NCI-H2227 treated with DMSO at 0.1 percent for 48 hours (cell line): Measurements from ENCODE around the gene LHX5.
A peak's percentile ranks its signal among the peaks of the same experiment; 100 is the strongest.

Experiments
- DNase-seq: peaks from one replicate; lab custom pipeline; 2025; lab: John Stamatoyannopoulos, UW

Gene LHX5

DNA sequence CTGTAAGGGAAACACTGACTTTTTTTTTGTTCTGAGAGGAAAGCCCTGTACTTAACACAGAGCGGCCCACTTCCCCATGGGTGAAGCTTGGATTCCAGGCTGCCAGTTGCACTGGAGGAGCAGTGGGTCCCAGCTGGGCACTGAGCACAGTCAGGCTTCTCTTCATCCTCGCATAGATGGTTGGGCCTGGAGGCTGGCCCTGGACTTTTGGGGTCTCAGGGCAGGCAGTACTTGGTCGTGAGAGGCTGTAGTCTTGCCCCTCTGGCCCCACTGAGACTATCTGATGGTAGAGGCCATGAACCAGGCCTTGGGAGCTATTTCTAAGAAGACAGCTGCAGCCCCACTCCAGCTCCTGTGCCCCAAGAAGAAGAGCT lies 6.2 kb upstream of the LHX5 start:
- DNase-seq: no peak

DNA sequence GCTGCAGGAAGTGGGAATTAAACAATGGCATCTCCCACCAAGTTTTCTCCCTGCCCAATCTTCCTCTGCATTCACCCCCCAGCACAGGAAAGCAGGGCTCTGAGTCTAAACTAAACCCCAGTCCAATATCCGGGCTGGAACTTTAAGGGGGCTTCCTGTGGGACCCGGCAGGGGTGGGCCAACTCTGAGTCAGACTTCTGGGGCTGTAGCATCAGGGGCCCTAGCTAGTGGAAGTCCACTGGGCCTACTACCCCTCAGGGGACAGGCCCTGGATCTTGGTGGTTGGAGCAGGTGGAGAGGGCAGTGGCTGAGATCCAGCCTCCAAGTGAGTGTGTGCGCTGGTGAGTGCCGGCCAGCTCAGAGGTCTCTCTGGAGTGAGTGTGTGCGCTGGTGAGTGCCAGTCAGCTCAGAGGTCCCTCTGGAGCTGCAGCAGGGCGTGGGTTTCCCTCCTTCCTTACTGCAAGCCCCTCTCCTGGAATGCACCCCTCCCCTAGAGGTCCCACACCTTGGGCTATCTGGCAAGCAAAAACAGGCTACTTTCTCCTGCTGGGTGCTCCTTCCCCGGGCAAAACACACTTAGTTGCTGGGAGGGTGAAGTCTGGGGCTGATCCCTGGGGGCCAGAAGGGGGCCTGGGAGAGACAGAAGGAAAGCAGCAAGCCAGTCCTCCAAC lies 5.6 kb upstream of the LHX5 start:
- DNase-seq: no peak

DNA sequence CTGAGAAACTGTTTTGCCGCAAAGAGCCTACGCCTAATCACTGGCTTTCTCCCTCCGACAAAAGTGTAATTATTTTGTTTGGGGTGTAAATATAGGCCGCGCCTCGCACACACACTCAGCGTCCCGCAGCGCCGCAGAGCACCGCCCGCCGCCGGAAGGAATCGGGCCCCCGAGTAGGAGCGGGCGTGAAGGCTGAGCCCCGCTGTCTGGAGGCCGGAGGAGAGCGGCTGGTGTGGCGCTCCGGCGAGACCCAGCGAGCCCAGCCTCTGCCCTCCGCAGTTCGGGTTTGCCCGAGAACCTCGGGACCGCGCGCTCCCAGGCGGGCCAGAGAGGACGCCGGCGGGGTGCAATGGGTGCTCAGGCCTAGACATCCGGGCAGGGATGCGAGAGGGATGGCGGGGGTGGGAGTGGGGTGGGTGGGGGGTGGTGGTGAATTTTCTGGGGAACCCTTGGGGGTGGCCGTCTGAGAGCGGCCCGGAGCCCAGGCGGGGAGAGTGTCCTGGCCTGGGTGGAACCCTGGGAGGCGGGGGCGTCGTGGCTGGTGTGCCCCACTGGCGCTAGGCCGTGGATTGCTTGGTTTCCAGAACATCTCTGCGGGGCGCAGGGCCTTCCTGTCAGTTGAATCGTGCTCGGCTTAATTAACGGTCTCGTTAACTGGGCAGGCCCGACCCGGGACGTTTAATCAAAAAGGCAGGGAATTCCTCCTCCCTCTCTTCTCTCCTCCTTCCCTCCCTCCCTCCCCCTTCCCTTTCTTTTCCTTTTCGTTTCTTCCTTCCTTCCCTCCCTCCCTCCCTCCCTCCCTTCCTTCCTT lies 4.7 kb upstream of the LHX5 start:
- peak; percentile 16 for DNase-seq

DNA sequence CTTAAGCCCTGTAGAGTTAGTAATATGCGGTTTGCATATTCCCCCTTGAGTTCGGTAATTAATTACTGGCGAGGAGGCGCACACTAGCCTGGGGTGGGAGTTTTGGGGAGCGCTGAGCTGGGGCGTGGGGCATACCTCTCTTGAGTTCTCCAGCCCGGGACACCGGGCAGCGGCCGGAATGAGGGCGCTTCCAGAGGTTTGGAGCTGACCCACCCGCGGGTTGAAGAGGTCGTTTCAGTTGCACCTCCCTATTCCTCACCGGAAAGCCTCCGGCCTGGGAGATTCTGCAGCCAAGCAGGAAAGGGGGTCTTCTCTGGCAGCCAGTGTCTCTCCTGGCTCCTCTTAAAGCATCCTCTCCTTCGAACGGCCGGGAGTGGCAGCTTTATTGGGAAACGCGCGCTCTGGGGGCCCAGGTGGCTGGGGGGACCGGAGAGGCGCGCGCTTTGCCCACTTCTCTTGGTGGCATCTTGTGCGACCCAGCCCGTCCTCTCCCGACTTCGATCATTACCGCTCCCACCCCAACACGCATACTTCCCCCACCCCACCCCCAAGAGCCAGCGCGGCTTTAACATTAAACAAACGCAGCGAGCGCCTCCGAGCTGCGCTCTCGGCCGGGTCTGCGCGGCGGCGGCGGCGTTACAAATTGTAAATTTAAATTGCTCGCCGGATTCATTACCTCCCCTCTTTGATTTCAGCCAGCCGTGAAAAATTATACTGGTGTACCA lies 3.9 kb upstream of the LHX5 start:
- DNase-seq: no peak

DNA sequence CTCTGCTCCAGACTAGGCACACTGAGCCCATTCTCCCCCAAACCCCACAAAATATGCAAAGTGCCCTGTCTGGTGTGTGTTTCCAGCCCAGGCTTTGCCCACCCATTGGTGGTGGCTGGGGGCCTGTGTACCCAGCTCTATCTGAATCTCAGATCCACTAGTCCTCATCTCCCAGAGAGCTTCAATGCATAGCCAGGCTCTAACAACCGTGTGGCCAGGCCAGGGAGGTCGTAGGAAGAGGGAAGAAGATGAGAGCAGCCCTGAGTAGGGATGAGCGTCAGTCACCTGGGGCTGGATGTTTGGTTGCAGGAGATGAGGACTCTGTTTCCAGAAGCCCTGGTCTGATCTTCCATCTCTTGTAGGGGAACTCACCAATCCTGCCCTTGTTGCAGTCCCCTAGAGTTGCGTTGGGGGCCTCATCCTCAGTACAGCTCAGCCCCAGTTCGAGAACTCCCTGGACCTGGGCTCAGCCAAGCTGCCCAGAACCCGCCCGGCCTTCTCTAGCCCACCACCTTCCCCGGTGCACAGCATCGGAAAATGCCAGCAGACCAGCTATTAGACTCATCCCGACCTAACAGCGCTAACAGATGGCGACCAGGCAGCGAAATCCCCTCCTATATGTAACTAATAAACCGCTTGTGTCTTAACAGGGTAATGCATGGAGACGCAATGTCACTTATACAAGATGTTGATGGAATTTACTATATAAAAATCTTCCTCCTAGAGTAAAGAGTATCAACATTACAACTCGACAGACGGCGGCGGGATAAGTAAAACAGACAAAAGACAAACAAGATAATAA lies 3.2 kb upstream of the LHX5 start:
- DNase-seq: no peak

DNA sequence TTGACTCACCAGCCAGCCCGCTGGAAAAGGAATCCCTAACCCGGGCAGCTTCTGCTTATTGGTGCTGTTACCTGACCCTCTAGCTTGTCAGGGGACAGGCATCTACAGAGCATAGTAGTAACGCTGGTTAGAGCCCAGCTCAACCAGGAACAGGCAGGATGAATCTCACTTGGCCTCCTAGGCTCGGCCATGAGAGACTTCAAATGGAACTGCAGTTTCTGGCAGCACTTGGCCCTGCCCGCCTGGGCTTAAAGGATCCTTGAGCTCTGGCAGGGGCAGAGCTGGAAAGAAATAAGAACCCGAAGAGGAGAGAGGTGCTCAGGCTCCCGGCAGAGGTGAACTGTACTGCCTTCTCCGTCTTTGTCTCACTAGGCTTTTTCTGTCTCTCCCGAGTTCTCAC lies 2.3 kb upstream of the LHX5 start:
- no peak for DNase-seq

DNA sequence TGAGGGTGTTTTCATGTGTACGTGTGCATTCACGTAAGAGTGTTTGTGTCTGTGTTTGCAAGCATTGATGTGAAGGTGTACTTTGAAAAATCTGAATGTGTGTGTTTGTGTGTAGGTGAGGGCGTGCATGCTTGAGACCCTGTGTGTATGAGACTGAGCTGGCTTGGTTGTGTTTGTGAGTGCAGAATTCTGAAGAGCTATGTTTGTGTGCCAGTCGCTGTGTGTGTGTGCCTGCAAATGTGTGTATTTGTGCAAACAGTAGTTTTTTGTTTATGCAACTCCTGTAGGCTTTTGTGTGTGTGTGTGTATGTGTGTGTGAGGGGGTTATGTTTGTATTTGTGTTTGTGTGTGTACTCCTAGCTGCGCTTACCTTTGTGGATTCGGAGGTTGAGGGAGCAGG lies 1.7 kb upstream of the LHX5 start:
- DNase-seq: no peak

DNA sequence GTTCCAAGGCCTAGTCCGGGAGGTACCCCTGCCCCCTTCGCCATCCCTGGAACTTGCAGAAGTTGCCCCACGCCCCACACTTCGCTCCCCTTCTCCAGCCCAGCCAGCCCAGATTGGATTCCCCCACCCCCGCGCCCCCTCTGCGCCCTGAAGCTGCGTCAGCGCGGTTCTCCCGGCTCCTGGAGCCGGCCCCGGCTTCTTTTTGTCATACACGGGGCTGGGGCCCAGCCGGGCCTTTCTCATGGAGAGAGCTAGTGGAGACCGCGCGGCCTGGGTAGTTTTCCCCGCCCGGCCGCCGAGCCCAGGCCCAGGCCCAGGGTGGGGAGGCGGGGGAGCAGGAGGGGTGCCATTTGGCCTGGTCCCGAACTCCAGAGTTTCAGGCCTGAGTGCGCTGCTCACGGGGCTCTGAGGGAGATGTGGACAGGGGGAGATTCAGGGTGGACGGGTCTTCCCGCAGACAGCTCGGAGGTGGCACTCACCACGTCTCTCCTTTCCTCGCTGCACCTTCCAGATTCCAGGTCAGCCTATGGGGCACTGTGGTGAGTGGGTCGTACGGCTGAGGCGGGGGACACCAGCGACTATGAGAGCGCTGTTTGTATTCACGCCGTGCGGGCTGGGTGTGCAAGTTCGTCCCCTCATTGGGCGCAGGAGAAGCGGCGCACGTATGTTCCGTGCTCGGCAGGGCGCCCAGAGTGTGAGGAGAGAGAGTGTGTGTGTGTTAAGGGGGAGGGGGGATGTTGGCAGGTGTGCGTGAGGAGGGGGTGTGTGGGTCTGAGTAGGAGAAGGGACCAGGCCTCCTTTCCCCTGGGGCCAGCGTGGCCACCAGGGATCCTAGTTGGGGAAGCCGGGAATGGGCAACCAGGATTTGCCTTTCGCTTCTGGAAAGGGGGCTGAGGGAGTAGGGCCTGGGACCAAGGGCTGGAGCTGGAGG lies 785 bp upstream of the LHX5 start:
- DNase-seq: no peak

DNA sequence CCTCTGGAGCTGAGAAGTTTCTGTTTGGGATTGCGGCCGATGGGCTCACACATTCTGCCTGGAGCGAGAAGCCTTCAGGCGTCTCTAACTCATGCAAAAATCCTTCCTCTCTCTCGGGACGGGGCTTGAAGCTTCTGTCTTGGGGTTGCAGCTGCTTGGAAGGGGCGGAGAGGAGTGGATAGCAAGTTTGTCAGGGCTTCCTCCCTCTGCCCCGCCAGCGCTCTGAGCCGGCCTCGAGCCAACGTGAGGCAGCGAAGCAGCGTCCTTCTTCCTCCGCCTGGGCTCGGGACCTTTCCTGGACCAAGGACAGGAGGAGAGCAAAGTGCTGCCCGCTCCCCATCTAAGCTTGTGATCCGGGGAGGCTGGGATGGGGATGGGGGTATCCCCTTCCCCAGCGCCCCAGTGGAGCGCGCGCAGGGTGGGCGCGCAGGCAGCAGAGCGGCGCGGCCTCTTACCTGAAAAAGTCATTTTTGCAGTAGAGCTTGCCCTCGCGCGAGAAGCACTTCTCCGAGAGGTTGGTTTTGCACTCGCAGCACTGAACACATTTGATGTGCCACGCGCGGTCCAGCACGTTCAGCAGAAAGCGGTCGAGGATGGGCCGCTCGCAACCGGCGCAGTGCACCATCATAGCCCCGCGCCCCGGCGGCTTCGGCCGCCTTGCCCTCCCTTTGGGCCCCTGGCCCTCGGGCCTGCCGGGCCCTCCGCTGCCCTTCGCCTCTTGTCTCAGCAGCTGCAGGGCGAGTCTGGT lies 626 bp downstream of the LHX5 start:
- DNase-seq: no peak

DNA sequence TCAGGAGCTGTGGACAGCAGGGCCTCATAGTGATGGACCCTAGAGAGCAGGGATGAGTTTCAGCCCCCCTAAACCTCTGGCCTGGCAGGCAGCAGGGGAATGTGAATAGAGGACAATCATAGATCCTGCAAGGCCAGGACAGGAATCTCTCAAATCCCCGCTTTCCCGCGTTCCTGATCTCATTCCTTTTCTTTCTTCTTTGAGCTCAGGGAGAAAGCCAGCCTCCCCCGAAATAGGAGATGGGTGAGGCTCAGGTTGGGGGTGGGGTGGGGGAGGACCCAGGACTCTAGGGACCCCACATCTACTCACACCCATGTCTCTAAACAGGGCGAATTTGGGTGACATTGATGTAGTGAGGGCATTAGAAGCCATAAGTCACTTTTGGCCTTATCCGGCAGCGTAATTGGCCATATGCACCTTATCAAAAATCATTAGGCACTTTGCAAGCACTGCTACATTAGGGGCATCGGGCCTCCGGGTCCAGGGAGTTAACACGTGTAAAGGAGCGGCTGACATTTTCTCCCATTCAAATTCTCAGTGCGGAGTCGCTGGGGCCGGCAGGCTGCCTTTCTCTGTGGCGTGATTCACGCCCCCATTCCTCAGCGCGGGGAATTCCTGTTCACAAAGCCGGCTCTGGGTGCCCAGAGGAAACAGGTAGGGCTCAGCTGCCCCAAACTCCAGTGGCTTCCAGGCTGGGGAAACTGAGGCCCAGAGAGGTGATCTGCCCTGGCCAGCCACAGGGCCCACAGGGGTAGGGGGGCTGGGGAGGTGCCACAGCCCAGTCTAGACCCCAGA lies 1.5 kb downstream of the LHX5 start:
- DNase-seq: no peak

DNA sequence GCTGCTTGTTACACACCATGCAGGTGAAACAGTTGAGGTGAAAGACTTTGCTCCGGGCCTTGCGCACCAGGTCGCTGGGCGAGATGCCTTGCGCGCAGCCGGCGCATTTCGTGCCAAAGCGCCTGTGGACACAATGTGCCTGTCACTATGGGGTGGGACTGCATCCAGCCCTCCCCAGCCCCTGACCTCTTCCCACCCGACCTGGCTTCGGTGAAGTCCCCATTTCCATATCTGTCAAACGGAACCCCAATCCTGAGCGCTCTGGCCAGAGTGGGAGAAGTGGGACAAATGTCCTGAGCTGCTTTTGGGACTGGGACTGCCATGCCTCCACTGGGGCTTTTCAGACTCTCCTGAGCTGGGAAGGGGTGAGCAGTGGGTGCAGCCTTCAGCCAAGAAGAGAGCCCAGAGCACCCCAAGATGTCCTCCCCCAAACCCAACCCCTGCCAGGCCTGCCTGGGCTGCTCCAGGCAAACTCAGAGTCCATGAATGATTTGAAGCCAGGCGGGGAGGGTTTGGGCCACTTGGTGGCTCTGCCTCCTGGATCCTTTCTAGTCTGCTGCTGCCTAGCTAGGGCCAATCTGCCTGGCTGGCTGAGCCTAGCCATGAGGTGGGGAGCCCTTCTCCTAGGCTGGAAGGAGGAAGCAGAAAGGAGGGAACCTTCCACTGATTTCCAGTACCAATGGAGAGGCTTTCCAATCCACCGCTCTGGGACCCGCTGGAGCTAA lies 2.3 kb downstream of the LHX5 start:
- no peak for DNase-seq

DNA sequence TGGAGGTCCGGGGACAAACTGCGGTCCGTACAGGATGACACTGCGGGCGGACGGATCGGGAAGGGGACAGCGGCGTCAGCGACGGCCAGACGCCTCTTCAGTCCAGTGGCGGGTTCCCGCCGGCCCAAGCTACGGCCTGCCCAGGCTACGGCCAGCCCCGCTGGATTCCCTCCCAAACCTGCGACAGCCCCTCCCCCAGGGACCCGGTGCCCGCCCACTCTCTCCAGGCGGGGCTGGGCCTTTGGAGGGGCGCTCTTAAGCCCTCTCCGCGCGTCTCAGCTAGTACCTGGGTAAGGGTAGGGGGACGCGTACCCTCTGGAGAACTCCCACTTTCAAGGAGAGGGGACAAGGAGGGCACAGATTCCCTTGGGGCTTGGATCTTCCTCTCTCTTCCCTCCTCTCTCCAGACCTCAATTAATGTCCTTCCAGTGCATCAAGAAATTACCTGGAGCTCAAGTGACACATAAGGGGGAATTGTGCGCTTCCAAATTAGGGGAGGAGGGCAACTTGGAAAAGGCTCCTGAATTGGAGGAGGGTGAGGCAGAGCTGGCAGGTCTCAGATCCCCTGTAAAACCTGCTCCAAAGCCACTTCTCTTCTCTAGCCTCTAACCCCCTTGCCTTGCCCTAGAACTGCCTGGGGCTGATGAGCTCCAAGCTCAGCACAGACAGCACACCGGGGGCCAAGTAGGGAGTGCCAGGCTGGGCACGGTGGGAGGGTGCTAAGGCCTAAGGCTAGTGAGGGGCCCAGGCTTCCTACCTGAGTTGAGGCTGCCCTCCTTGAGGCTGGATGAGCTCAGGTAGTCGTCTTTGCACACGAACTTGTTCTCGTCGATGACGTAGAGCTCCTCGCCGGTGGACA lies 3.1 kb downstream of the LHX5 start:
- no peak for DNase-seq

DNA sequence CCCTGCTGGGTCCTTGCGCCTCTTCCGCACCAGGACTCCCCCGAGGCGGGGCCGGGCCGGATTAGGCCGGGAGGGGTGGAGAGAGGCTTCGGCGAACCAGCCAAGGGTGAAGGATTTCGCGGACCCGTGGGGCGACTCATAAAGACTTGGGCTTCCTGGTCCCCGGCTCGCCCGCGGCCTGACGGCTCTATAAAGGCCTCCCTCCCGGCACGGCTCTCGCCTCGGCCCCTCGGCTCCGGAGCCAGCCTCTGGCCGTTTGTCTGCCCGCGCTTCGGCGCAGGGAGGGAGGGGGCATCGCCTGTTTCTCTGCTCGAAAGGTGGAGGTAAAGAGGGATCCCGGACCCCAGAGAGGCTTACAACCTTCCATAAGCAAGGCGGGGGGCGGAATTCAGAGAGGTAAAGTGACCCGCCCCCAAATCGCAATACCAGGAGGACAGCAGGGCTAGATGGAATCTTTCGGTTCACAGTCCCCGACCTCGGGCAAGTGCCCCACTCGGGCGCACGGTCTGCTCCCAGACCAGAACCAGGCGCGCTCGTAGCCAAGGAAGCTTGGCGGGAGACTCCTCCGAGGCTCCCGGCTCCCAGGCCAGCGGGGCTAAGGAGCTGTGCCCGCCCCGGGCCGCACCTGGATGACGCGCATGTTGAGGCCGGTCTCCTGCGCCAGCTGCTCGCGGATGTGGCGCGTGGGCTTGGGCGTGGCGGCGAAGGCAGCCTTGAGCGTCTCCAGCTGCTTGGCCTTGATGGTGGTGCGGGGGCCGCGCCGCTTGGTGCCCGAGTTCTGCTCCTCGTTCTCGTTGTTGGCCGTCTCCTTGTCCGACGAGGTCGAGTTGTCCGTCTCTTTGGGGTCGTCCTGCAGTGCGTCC lies 3.9 kb downstream of the LHX5 start:
- DNase-seq: no peak

DNA sequence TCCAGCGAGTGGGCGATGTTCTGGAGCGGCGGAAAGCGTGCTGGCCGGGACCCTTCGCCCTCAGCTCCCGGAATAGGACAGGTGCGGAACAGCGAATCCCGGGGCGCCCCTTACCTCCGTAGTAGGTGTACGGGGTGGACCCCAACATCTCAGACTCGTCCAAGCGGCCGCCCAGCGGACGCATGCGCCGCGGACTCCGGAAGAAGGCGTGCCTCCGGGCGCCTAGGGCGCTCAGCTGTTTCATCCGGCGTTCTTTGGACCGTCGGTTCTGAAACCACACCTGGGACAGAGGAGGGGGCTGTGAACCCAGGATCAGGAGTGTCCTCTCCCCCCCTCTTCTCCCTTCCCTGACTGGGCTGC lies 4.5 kb downstream of the LHX5 start:
- no peak for DNase-seq

DNA sequence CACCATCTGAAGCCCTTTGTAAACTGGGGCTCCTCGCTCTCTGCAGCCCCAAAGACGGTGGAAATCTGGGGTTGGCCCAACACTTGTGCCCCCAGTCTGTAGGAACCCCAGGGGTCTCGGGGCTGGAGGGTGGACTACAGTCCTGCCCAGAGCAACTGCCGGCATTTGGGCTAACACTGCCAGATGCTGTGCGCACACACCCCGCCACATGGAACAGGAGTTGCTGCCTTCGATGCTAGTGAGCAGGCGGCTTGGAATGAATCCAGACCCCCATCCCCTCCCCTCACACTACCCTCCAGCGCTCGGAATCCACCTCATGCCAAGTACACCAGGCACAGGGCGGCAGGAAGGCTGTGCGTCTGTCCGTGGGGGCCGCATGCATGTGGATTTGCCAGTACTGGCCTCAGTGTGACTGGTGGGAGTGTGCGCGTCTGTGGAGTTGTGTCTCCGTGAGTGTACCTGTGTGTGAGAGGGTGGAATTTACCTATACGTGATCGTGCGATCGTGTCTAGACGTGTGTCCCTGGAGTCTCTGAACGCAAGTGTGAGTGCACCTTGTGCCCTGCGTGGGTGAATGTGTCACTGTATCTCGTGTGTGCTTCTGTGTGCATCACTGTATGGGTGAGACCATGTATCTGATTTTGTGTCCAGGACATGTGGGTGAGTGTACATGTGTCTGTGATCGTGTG lies 5.1 kb downstream of the LHX5 start:
- DNase-seq: no peak

DNA sequence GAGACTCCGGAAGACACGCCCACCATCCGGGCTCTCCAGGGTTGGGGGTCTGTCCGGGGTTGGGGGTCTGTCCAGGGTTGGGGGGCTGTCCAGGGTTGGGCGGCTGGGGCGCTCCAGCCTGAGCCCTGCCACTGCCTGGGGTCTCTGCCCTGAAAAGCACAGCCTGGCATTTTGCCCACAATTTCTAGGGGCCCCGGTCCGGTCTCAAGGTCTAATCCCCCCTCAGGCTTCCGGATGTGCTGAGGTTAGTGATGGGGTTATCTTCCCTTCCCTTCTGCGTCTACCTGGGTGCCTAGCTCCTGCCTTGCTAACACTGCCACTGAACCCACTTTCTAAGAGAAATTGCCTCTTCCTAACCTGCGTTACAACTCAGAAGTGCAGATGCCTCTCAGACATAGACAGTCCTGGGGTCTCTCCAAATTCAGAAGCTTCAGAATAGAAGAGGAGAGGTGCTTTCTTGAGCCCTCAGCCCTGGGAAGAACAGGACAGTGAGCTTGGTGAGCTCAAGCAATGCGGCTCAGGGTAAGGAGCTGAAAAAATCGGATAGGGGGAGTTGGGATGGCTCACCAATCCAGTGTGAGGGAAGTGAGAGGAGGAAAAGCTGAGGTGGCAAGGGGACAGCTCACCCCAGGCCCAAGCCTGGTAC lies 5.7 kb downstream of the LHX5 start:
- no peak for DNase-seq
